NOMO-1 treated with DMSO at 0.1 percent for 48 hours (cell line): ENCODE measurements around the gene SPECC1.

Experiments used
- DNase-seq: peaks from one replicate; lab custom pipeline; 2025; ENCODE audit not compliant: unreplicated experiment; lab: John Stamatoyannopoulos, UW

The SPECC1 gene

GRCh38 chr17:20200865-20201458 is 191.8 kb downstream of the SPECC1 start:
- DNase-seq = no peak

- DNase-seq = no peak
These were observed 193.0 kb downstream of the SPECC1 start for GRCh38 chr17:20202141-20202621.

- no peak for DNase-seq
These were observed 193.9 kb downstream of the SPECC1 start for GRCh38 chr17:20203018-20203417.

- peak; percentile 59 for DNase-seq
These were observed 194.7 kb downstream of the SPECC1 start for GRCh38 chr17:20203761-20204263.

GRCh38 chr17:20205609-20206008 is 196.4 kb downstream of the SPECC1 start:
- no peak for DNase-seq

- DNase-seq = no peak
These were observed 196.9 kb downstream of the SPECC1 start for GRCh38 chr17:20206068-20206467.

GRCh38 chr17:20206591-20206990 is 197.4 kb downstream of the SPECC1 start:
- no peak for DNase-seq

GRCh38 chr17:20207262-20207985 is 198.3 kb downstream of the SPECC1 start:
- DNase-seq = no peak

GRCh38 chr17:20208717-20209116 is 199.6 kb downstream of the SPECC1 start:
- no peak for DNase-seq

- DNase-seq = no peak
These were observed 201.0 kb downstream of the SPECC1 start for GRCh38 chr17:20210180-20210579.

- no peak for DNase-seq
These were observed 201.5 kb downstream of the SPECC1 start for GRCh38 chr17:20210614-20211013.

- DNase-seq = no peak
These were observed 202.1 kb downstream of the SPECC1 start for GRCh38 chr17:20211246-20211645.

- no peak for DNase-seq
These were observed 204.3 kb downstream of the SPECC1 start for GRCh38 chr17:20213449-20213848.

GRCh38 chr17:20214794-20215193 is 205.6 kb downstream of the SPECC1 start:
- DNase-seq = no peak

GRCh38 chr17:20216154-20216815 is 207.1 kb downstream of the SPECC1 start:
- no peak for DNase-seq

- DNase-seq = no peak
These were observed 207.7 kb downstream of the SPECC1 start for GRCh38 chr17:20216853-20217252.

- no peak for DNase-seq
These were observed 208.5 kb downstream of the SPECC1 start for GRCh38 chr17:20217677-20218076.

- DNase-seq = no peak
These were observed 209.1 kb downstream of the SPECC1 start for GRCh38 chr17:20218272-20218671.

- no peak for DNase-seq
These were observed 214.7 kb downstream of the SPECC1 start for GRCh38 chr17:20223808-20224328.

- no peak for DNase-seq
These were observed 215.2 kb downstream of the SPECC1 start for GRCh38 chr17:20224379-20224778.
